ENCODE measurements around the gene SH3GL3.

The SH3GL3 gene

GRCh38 chr15:83571820-83572707, 124.9 kb downstream of the SH3GL3 start:
- DNase-seq = no peak

GRCh38 chr15:83574345-83574744, 127.2 kb downstream of the SH3GL3 start:
- no peak for DNase-seq

- no peak for DNase-seq
These were observed 131.6 kb downstream of the SH3GL3 start for GRCh38 chr15:83578691-83579090.

GRCh38 chr15:83581381-83581780, 134.2 kb downstream of the SH3GL3 start:
- no peak for DNase-seq

GRCh38 chr15:83582381-83582780, 135.2 kb downstream of the SH3GL3 start:
- no peak for DNase-seq

- no peak for DNase-seq
These were observed 138.6 kb downstream of the SH3GL3 start for GRCh38 chr15:83585601-83586335.

- DNase-seq = no peak
These were observed 139.9 kb downstream of the SH3GL3 start for GRCh38 chr15:83587091-83587490.

- DNase-seq = no peak
These were observed 141.3 kb downstream of the SH3GL3 start for GRCh38 chr15:83588441-83588840.

GRCh38 chr15:83592370-83593040, 145.4 kb downstream of the SH3GL3 start:
- DNase-seq = no peak

- DNase-seq = no peak
These were observed 148.1 kb downstream of the SH3GL3 start for GRCh38 chr15:83595191-83595590.

GRCh38 chr15:83598031-83598430, 150.9 kb downstream of the SH3GL3 start:
- DNase-seq = no peak

- no peak for DNase-seq
These were observed 154.9 kb downstream of the SH3GL3 start for GRCh38 chr15:83602021-83602420.

- DNase-seq = no peak
These were observed 157.4 kb downstream of the SH3GL3 start for GRCh38 chr15:83604549-83604948.

GRCh38 chr15:83605111-83605945, 158.2 kb downstream of the SH3GL3 start:
- no peak for DNase-seq

GRCh38 chr15:83610132-83610531, 163.0 kb downstream of the SH3GL3 start:
- DNase-seq = no peak

GRCh38 chr15:83610901-83611685, 164.0 kb downstream of the SH3GL3 start:
- no peak for DNase-seq

GRCh38 chr15:83612226-83612625, 165.1 kb downstream of the SH3GL3 start:
- DNase-seq = no peak

- DNase-seq = no peak
These were observed 165.9 kb downstream of the SH3GL3 start for GRCh38 chr15:83612898-83613635.

- DNase-seq = no peak
These were observed 166.6 kb downstream of the SH3GL3 start for GRCh38 chr15:83613714-83614113.

GRCh38 chr15:83616840-83617239, 169.7 kb downstream of the SH3GL3 start:
- DNase-seq = no peak
